ENCODE results near the gene PSMB8. TPM values are rescaled to one million over a fixed set of nuclear protein-coding genes. Genes with fewer than 3 reads are reported as not detected.
A peak's percentile ranks its signal among the peaks of the same experiment; 100 is the strongest.
"Not testable (repeated sequence)": the region's sequence is repeated elsewhere in the genome, so short reads cannot be mapped to it uniquely, and the experiment has no call there.

PSMB8 gene
- total RNA-seq, 1 experiment from 2014 or later: 166 TPM

- DNase-seq: no peak
- H3K4me3 ChIP-seq: no peak overlapping the region
- peaks cover 53% of the 10 kb centered on the region for H3K36me3 ChIP-seq
- no peaks in the 10 kb centered on the region for H3K27me3 ChIP-seq
- H3K9me3 ChIP-seq: no peaks in the 10 kb centered on the region
These were observed 16.8 kb downstream of the PSMB8 start for GRCh38 chr6:32827025-32827424.

- no peaks in the 10 kb centered on the region for H3K9me3 ChIP-seq
These were observed 17.9 kb downstream of the PSMB8 start for GRCh38 chr6:32825966-32826365.

GRCh38 chr6:32819729-32820128, 24.1 kb downstream of the PSMB8 start:
- Histone ChIP-seq H3K36me3 (peaks cover 31% of the 10 kb centered on the region), H3K9me3 (no peaks in the 10 kb centered on the region), H3K4me3 (no peak overlapping the region), H3K27me3 (no peaks in the 10 kb centered on the region)
- peak; percentile 83 for DNase-seq

More at GRCh38 chr6:32825966-32826365, 17.9 kb downstream of the PSMB8 start:
- Histone ChIP-seq H3K4me3 (no peak overlapping the region), H3K36me3 (peaks cover 42% of the 10 kb centered on the region), H3K27me3 (no peaks in the 10 kb centered on the region)
- no peak for DNase-seq

GRCh38 chr6:32818867-32819266, 25.0 kb downstream of the PSMB8 start:
- no peak for DNase-seq
- Histone ChIP-seq H3K36me3 (peaks cover 37% of the 10 kb centered on the region), H3K4me3 (no peak overlapping the region), H3K9me3 (no peaks in the 10 kb centered on the region), H3K27me3 (no peaks in the 10 kb centered on the region)

GRCh38 chr6:32816746-32817204, 27.1 kb downstream of the PSMB8 start, which contains the start of gene HLA-DOB:
TSS of gene HLA-DOB (minus strand) at chr6:32817002. CDS start at chr6:32816951, 51 bp downstream.
- no peak for DNase-seq
- Histone ChIP-seq H3K36me3 (peaks cover 43% of the 10 kb centered on the region), H3K9me3 (no peaks in the 10 kb centered on the region), H3K27me3 (no peaks in the 10 kb centered on the region), H3K4me3 (no peak within 1 kb of the TSS)

- Histone ChIP-seq H3K9me3 (no peaks in the 10 kb centered on the region), H3K36me3 (peaks cover 43% of the 10 kb centered on the region), H3K4me3 (no peak overlapping the region), H3K27me3 (no peaks in the 10 kb centered on the region)
- no peak for DNase-seq
These were observed 27.9 kb downstream of the PSMB8 start for GRCh38 chr6:32815996-32816395.

GRCh38 chr6:32815115-32815514, 28.7 kb downstream of the PSMB8 start:
- H3K9me3 ChIP-seq: no peaks in the 10 kb centered on the region
- DNase-seq: no peak
- no peaks in the 10 kb centered on the region for H3K27me3 ChIP-seq
- H3K4me3 ChIP-seq: no peak overlapping the region
- H3K36me3 ChIP-seq: peaks cover 43% of the 10 kb centered on the region

GRCh38 chr6:32814145-32814544, 29.7 kb downstream of the PSMB8 start:
- Histone ChIP-seq H3K27me3 (no peaks in the 10 kb centered on the region), H3K36me3 (peaks cover 40% of the 10 kb centered on the region), H3K9me3 (no peaks in the 10 kb centered on the region), H3K4me3 (no peak overlapping the region)
- DNase-seq: no peak

GRCh38 chr6:32809171-32809570, 34.7 kb downstream of the PSMB8 start:
- DNase-seq: no peak
- 0 out of 2 replicates have a peak, but pooled peaks cover 3% of the 10 kb centered on the region for H3K27me3 ChIP-seq

GRCh38 chr6:32807020-32807580, 36.7 kb downstream of the PSMB8 start:
- Histone ChIP-seq H3K4me3 (no peak overlapping the region), H3K27me3 (0 out of 2 replicates have a peak, but pooled peaks cover 3% of the 10 kb centered on the region), H3K9me3 (peaks cover 6% of the 10 kb centered on the region; the same call in 1 of the 2 replicates), H3K36me3 (no peaks in the 10 kb centered on the region)
- no peak for DNase-seq

More at GRCh38 chr6:32809171-32809570, 34.7 kb downstream of the PSMB8 start:
- peaks cover 9% of the 10 kb centered on the region for H3K36me3 ChIP-seq
- H3K4me3 ChIP-seq: no peak overlapping the region
- peaks cover 6% of the 10 kb centered on the region; the same call in 1 of the 2 replicates for H3K9me3 ChIP-seq

GRCh38 chr6:32805404-32805803, 38.4 kb downstream of the PSMB8 start:
- not testable (repeated sequence) for H3K4me3 ChIP-seq, H3K9me3 ChIP-seq, H3K36me3 ChIP-seq, DNase-seq
- H3K27me3 ChIP-seq: peaks cover 13% of the 10 kb centered on the region

- Histone ChIP-seq H3K4me3 (no peak overlapping the region), H3K36me3 (no peaks in the 10 kb centered on the region), H3K27me3 (peaks cover 13% of the 10 kb centered on the region), H3K9me3 (peaks cover 6% of the 10 kb centered on the region; the same call in 1 of the 2 replicates)
- DNase-seq: no peak
These were observed 40.4 kb downstream of the PSMB8 start for GRCh38 chr6:32803416-32803815.

- H3K4me3 ChIP-seq: no peak overlapping the region
- H3K36me3 ChIP-seq: no peaks in the 10 kb centered on the region
- no peaks in the 10 kb centered on the region for H3K9me3 ChIP-seq
- H3K27me3 ChIP-seq: peaks cover 19% of the 10 kb centered on the region
- no peak for DNase-seq
These were observed 44.1 kb downstream of the PSMB8 start for GRCh38 chr6:32799740-32800139.

- H3K27me3 ChIP-seq: peaks cover 19% of the 10 kb centered on the region
- DNase-seq: no peak
These were observed 44.7 kb downstream of the PSMB8 start for GRCh38 chr6:32799168-32799567.

GRCh38 chr6:32796848-32797776, 46.7 kb downstream of the PSMB8 start:
- no peaks in the 10 kb centered on the region for H3K36me3 ChIP-seq
- no peak overlapping the region for H3K4me3 ChIP-seq
- peaks cover 19% of the 10 kb centered on the region for H3K27me3 ChIP-seq
- no peaks in the 10 kb centered on the region for H3K9me3 ChIP-seq
- no peak for DNase-seq

More at GRCh38 chr6:32799168-32799567, 44.7 kb downstream of the PSMB8 start:
- H3K36me3 ChIP-seq: no peaks in the 10 kb centered on the region
- no peaks in the 10 kb centered on the region for H3K9me3 ChIP-seq
- H3K4me3 ChIP-seq: no peak overlapping the region

GRCh38 chr6:32794510-32794909, 49.3 kb downstream of the PSMB8 start:
- DNase-seq: no peak
- H3K9me3 ChIP-seq: no peaks in the 10 kb centered on the region
- H3K36me3 ChIP-seq: no peaks in the 10 kb centered on the region
- H3K4me3 ChIP-seq: no peak overlapping the region
- peaks cover 12% of the 10 kb centered on the region for H3K27me3 ChIP-seq

- Histone ChIP-seq H3K4me3 (no peak overlapping the region), H3K36me3 (no peaks in the 10 kb centered on the region), H3K27me3 (peaks cover 11% of the 10 kb centered on the region), H3K9me3 (no peaks in the 10 kb centered on the region)
- no peak for DNase-seq
These were observed 50.9 kb downstream of the PSMB8 start for GRCh38 chr6:32792901-32793435.

Measured in MG63 (cell line).